ENCODE results near the gene RNU1-4. TPM values are rescaled to one million over a fixed set of nuclear protein-coding genes. Genes with fewer than 3 reads are reported as not detected.
"Not testable (repeated sequence)": the region's sequence is repeated elsewhere in the genome, so short reads cannot be mapped to it uniquely, and the experiment has no call there.

RNU1-4 gene
- polyA plus RNA-seq (2013, experiment 1 of 2), result 27,992 TPM
- polyA plus RNA-seq (2013, experiment 2 of 2), result 20,955 TPM

GRCh38 chr1:16740047-16740964 lies at the start of gene RNU1-4:
RNU1-4 (plus strand) TSS chr1:16740516.
- not testable (repeated sequence) for H3K27me3 ChIP-seq (ENCODE audit: insufficient read depth, low read length); H3K27ac ChIP-seq (ENCODE audit: low read depth, low read length); H3K9me3 ChIP-seq (ENCODE audit: insufficient read depth, low read depth, low read length); H3K4me1 ChIP-seq (ENCODE audit: insufficient read depth, low read length); H3K9ac ChIP-seq (ENCODE audit: low read depth, low read length); H3K4me3 ChIP-seq (ENCODE audit: low read length); H3K36me3 ChIP-seq (ENCODE audit: insufficient read depth, low read length)
- WGBS, result no CpG with 5 or more reads among the region's 46 CpGs

DNA sequence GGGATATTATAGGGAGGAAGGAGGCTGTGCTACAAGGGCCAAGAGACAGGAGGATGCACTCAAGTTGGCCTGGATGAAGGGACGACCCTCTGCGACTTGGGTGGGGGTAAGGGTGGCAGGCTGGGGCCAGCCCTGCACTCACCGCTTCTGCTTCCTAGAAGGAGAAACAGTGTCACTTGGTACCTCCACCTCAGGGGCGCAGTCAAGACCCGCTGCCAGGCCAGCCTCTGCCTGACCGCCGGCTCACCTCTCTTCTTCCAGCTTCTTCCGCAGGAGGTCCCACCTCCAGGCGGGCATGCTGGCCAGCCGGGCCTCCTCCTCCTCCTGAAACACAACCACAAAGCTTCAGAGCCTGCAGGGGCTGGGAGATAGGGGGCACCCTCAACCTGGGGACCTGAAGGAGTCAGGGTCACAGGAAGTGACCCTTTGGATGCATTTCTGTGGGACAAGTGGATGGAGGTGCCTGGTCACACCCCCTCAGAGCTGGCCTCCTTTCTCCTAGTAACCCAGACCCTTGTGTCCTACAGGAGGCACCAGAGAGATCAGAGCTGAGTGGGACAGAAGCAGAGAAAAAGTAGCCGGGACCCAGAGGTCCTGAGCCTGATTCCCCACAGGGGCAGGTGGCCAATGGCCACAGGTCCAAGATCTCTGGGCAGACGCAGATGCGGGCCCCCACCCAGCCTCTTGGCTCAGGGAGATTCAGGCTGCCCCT lies 49.2 kb upstream of the RNU1-4 start:
- 85% methylated on average over 5 of the region's 13 CpGs for WGBS
- not testable (repeated sequence) for H3K27ac ChIP-seq (ENCODE audit: low read depth, low read length); H3K36me3 ChIP-seq (ENCODE audit: insufficient read depth, low read length); H3K9me3 ChIP-seq (ENCODE audit: insufficient read depth, low read depth, low read length); H3K4me3 ChIP-seq (ENCODE audit: low read length); H3K4me1 ChIP-seq (ENCODE audit: insufficient read depth, low read length); H3K9ac ChIP-seq (ENCODE audit: low read depth, low read length)
- H3K27me3 ChIP-seq (ENCODE audit: insufficient read depth, low read length), result peaks cover 28% of the 10 kb centered on the region

- not testable (repeated sequence) for H3K4me3 ChIP-seq (ENCODE audit: low read length); H3K27ac ChIP-seq (ENCODE audit: low read depth, low read length); H3K4me1 ChIP-seq (ENCODE audit: insufficient read depth, low read length); H3K9me3 ChIP-seq (ENCODE audit: insufficient read depth, low read depth, low read length); H3K36me3 ChIP-seq (ENCODE audit: insufficient read depth, low read length); H3K9ac ChIP-seq (ENCODE audit: low read depth, low read length)
- H3K27me3 ChIP-seq (ENCODE audit: insufficient read depth, low read length), result peaks cover 37% of the 10 kb centered on the region
- WGBS, result 14% methylated on average over 23 of the region's 39 CpGs
Observed at GRCh38 chr1:16692283-16692682, 48.0 kb upstream of the RNU1-4 start.

DNA sequence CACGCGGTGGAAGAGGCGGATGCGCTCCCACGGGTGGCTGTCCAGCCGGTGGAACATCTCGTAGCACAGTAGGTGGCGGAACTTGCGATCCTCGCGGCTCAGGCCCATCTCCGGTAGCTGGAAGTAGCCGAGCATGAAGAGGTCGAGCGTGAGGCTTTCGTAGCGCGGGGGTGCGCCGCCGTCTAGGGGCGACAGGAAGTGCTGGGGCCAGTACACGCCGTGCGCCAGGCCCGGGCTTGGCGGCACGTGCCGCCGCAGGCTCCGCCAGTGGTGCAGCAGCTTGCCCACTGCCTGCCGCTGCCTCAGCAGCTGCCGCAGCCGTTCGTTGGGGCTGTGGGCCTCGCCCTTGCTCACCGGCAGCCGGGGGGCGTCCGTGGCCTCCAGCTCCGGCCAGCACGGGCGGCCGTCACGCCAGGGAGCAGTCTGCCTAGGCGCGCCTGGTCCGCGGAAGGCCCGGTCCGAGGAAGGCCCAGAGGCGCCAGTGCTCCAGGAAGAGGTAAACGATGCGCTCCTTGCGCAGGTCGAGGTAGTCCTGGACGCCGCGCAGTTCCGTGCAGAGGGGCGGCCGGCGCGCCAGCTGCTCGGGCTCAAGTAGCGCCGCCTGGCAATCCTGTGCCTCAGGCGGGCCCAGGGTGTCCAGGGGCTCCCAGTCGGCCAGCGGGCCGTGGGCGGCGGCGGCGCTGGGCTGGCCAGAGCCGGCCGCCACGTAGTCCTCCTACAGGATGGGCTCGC lies 47.4 kb upstream of the RNU1-4 start:
- not testable (repeated sequence) for H3K9ac ChIP-seq (ENCODE audit: low read depth, low read length); H3K36me3 ChIP-seq (ENCODE audit: insufficient read depth, low read length); H3K4me1 ChIP-seq (ENCODE audit: insufficient read depth, low read length); H3K27ac ChIP-seq (ENCODE audit: low read depth, low read length); H3K4me3 ChIP-seq (ENCODE audit: low read length); H3K9me3 ChIP-seq (ENCODE audit: insufficient read depth, low read depth, low read length)
- peaks cover 37% of the 10 kb centered on the region for H3K27me3 ChIP-seq (ENCODE audit: insufficient read depth, low read length)
- 27% methylated on average over 18 of the region's 79 CpGs for WGBS

- 2% methylated on average over 39 of the region's 96 CpGs for WGBS
- not testable (repeated sequence) for H3K36me3 ChIP-seq (ENCODE audit: insufficient read depth, low read length); H3K4me1 ChIP-seq (ENCODE audit: insufficient read depth, low read length); H3K4me3 ChIP-seq (ENCODE audit: low read length); H3K27ac ChIP-seq (ENCODE audit: low read depth, low read length); H3K9me3 ChIP-seq (ENCODE audit: insufficient read depth, low read depth, low read length); H3K9ac ChIP-seq (ENCODE audit: low read depth, low read length)
- peaks cover 41% of the 10 kb centered on the region for H3K27me3 ChIP-seq (ENCODE audit: insufficient read depth, low read length)
Observed at GRCh38 chr1:16693449-16694307, 46.6 kb upstream of the RNU1-4 start.

DNA sequence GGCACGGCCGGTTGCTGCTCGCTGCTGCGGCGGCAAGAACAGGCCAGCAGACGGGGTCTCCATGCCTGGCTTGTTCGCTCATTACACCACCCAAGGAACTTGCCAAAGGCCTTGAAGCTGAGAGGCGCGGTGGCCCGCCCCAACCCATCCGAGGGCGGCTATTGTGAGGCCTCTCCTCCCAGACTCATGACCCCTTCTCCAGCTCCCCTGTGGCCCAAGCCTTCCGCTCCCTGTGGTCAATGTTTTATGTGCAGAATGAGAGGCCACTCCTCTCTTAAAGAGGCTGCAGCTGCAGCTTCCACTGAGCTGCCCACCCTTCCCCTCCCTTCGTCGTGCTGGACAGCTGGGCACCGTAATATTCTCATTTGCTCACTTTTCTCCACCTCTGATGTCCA lies 46.0 kb upstream of the RNU1-4 start:
- H3K4me1 ChIP-seq (ENCODE audit: insufficient read depth, low read length); H3K36me3 ChIP-seq (ENCODE audit: insufficient read depth, low read length); H3K9ac ChIP-seq (ENCODE audit: low read depth, low read length); H3K27ac ChIP-seq (ENCODE audit: low read depth, low read length); H3K4me3 ChIP-seq (ENCODE audit: low read length); H3K9me3 ChIP-seq (ENCODE audit: insufficient read depth, low read depth, low read length): not testable (repeated sequence)
- WGBS, result no CpG with 5 or more reads among the region's 16 CpGs
- peaks cover 45% of the 10 kb centered on the region for H3K27me3 ChIP-seq (ENCODE audit: insufficient read depth, low read length)

DNA sequence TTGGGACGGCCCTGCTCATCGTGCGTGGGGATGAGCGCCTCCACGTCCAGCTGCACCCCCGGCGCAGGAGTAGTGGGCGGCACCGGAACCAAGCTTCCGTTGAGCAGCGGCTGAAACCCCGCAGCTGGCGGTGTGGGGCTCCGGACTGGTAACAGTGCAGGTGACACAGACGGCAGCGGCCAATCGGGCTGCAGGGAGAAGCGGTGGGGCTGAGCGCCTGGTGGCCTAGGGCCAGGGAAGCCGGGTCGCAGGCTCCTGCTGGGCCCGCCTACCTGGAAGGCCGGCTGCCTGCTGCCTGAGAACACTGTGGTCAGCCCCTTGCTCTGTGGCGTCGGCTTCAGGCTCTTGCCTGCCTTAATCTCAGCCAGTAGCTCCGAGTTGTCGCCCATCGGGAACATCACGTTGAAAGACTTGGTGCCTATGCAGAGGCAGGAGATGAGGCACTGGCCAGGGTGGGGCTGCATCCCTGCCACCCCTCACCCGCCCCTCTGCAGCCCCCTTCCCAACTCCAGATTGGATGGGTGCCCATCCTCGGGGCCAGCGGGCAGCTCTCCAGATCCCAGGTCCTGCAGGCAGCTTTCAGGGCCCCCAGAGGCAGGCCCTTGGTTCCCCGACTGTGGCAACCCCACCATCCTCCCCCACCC lies 43.7 kb upstream of the RNU1-4 start:
- not testable (repeated sequence) for H3K4me1 ChIP-seq (ENCODE audit: insufficient read depth, low read length); H3K9ac ChIP-seq (ENCODE audit: low read depth, low read length); H3K36me3 ChIP-seq (ENCODE audit: insufficient read depth, low read length); H3K9me3 ChIP-seq (ENCODE audit: insufficient read depth, low read depth, low read length); H3K27ac ChIP-seq (ENCODE audit: low read depth, low read length); H3K4me3 ChIP-seq (ENCODE audit: low read length)
- peaks cover 46% of the 10 kb centered on the region for H3K27me3 ChIP-seq (ENCODE audit: insufficient read depth, low read length)
- 39% methylated on average over 26 of the region's 33 CpGs for WGBS

DNA sequence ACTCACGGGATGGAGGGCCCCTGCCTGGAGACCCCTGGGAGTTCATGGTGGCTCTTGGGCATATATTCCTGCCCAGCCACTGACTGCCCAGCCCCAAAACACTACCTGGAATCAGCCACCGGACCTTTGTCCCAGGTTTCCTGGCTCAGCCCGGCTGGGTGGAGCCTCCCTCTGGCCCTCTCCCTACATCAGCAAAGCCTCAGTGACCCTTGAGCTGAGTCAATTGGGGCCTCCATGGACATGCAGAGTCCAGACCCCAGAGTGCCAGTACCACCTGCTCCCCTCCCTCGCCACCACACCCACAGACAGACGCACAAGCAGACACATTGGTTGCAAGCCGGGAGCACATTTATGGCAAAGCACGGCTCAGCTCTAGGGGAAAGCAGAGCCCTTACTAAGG lies 43.2 kb upstream of the RNU1-4 start:
- not testable (repeated sequence) for H3K4me1 ChIP-seq (ENCODE audit: insufficient read depth, low read length); H3K9ac ChIP-seq (ENCODE audit: low read depth, low read length); H3K36me3 ChIP-seq (ENCODE audit: insufficient read depth, low read length); H3K9me3 ChIP-seq (ENCODE audit: insufficient read depth, low read depth, low read length); H3K4me3 ChIP-seq (ENCODE audit: low read length); H3K27ac ChIP-seq (ENCODE audit: low read depth, low read length)
- 83% methylated on average over 3 of the region's 7 CpGs for WGBS
- peaks cover 41% of the 10 kb centered on the region for H3K27me3 ChIP-seq (ENCODE audit: insufficient read depth, low read length)

- WGBS, result 5% methylated on average over 39 of the region's 52 CpGs
- H3K9ac ChIP-seq (ENCODE audit: low read depth, low read length); H3K27ac ChIP-seq (ENCODE audit: low read depth, low read length); H3K9me3 ChIP-seq (ENCODE audit: insufficient read depth, low read depth, low read length); H3K4me3 ChIP-seq (ENCODE audit: low read length); H3K36me3 ChIP-seq (ENCODE audit: insufficient read depth, low read length); H3K4me1 ChIP-seq (ENCODE audit: insufficient read depth, low read length): not testable (repeated sequence)
- peaks cover 27% of the 10 kb centered on the region for H3K27me3 ChIP-seq (ENCODE audit: insufficient read depth, low read length)
Observed at GRCh38 chr1:16699440-16699839, 40.9 kb upstream of the RNU1-4 start.

DNA sequence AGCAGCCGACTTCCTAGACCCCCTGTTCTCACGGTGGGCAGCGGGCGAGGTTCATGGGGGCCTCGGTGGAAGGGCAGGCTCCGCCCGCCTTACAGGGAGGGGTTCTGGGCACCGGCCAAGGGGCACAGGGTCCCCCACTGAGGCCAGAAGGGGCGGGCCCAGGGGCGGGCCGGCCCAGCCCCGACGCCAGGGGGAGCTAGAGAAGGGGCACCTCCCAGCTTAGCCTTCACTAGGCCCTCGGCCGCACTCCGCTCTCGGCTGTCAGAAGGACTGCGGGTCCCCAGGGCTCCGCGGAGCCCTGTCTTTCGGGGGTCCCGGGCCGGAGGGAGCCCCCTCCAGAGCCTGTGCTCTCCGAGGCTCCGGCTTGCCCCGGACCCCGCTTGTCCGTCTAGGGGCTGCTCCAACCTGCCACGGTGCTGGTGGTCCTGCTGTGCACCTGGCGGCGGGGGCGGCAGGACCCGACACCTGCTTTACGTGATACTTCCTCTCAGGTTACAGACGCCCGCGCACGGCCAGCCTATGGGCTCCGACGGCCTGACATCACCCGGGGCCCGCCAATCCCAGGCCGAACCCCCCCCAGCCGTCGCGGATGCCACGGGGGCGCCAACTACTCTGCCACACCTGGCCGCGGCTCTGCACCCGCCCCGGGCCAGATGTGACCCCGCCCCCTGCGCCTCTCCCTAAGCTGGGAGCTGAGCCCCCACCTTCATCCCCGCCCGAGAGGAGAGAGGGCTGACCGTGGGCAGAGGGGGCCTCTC lies 40.0 kb upstream of the RNU1-4 start:
- H3K4me3 ChIP-seq (ENCODE audit: low read length); H3K27ac ChIP-seq (ENCODE audit: low read depth, low read length); H3K36me3 ChIP-seq (ENCODE audit: insufficient read depth, low read length); H3K9me3 ChIP-seq (ENCODE audit: insufficient read depth, low read depth, low read length); H3K4me1 ChIP-seq (ENCODE audit: insufficient read depth, low read length); H3K9ac ChIP-seq (ENCODE audit: low read depth, low read length): not testable (repeated sequence)
- H3K27me3 ChIP-seq (ENCODE audit: insufficient read depth, low read length), result peaks cover 24% of the 10 kb centered on the region
- no CpG with 5 or more reads among the region's 57 CpGs for WGBS
